ENCODE results near the gene FGF2. TPM values are rescaled to one million over a fixed set of nuclear protein-coding genes. Genes with fewer than 3 reads are reported as not detected.
A peak's percentile ranks its signal among the peaks of the same experiment; 100 is the strongest.

The FGF2 gene
- polyA plus RNA-seq, 1 of the 3 experiments (the other 2 are of a cell fraction), result 11.1 TPM

GRCh38 chr4:122920473-122920872 lies 93.8 kb downstream of the FGF2 start:
- Histone ChIP-seq H3F3A (replicated peaks; ENCODE audit: insufficient read depth) (peaks cover 22% of the 10 kb centered on the region), H3K4me2 (no peak overlapping the region), H4K20me1 (ENCODE audit: insufficient read depth) (no peaks in the 10 kb centered on the region), H3K9me3 (no peaks in the 10 kb centered on the region), H3K9me2 (no peaks in the 10 kb centered on the region), H3K4me1 (ENCODE audit: control insufficient read depth in 1 of 2, insufficient read depth in 2 of 2, low read depth in 1 of 2, low read length in 1 of 2) (peaks cover 7% of the 10 kb centered on the region in 2 experiments; a peak in 3 of 4 replicates), H2AFZ (ENCODE audit: low read depth) (no peak overlapping the region), H3K4me3 (ENCODE audit: low read depth in 2 of 2, low read length in 1 of 2) (no peak overlapping the region), H3K27ac (ENCODE audit: low read depth in 2 of 2, low read length in 1 of 2) (no peak overlapping the region), H3K27me3 (ENCODE audit: insufficient read depth) (no peaks in the 10 kb centered on the region), H3K9ac (no peak overlapping the region), H3K79me2 (ENCODE audit: insufficient read depth) (peaks cover 50% of the 10 kb centered on the region), H3K36me3 (replicated peaks in 1 of 2; ENCODE audit: control insufficient read depth in 1 of 2, insufficient read depth in 2 of 2, low read length in 1 of 2) (peaks cover 7% of the 10 kb centered on the region in 2 experiments)
- no peak for DNase-seq
- TF ChIP-seq YY1 (IDR thresholded peaks at IDR 0.05; ENCODE audit: low read depth) (no peak), FOXJ3 (CRISPR knock-in tag; IDR thresholded peaks at IDR 0.05) (no peak), POLR2AphosphoS5 (IDR thresholded peaks at IDR 0.05; ENCODE audit: low read depth, low read length) (no peak), IRF3 (IDR thresholded peaks at IDR 0.05; ENCODE audit: low read depth, low read length) (no peak)
- 83% methylated on average over 5 of the region's 5 CpGs for WGBS (ENCODE audit: low lambda C conversion rate)
- POLR2A ChIA-PET, result no interaction called here
- CTCF ChIA-PET, result interaction anchor here (1.7 to 4.2 kb wide), 2 partner anchors 10 to 162 kb away, joined by 12 to 14 read pairs; no protein-coding TSS in a partner anchor

GRCh38 chr4:122921300-122921699 lies 94.7 kb downstream of the FGF2 start:
- no peaks in the 10 kb centered on the region for H4K20me1 ChIP-seq (ENCODE audit: insufficient read depth)
- ChIA-PET CTCF (interaction anchor here (4.2 to 4.6 kb wide), 2 partner anchors 10 to 163 kb away, joined by 14 to 43 read pairs; no protein-coding TSS in a partner anchor), POLR2A (no interaction called here)
- no peaks in the 10 kb centered on the region for H3K9me3 ChIP-seq
- H3K4me3 ChIP-seq (ENCODE audit: low read depth in 2 of 2, low read length in 1 of 2), result peak overlapping the region; percentile 77 to 96
- no peaks in the 10 kb centered on the region for H3K9me2 ChIP-seq
- peaks cover 7% of the 10 kb centered on the region in 2 experiments; a peak in 3 of 4 replicates for H3K4me1 ChIP-seq (ENCODE audit: control insufficient read depth in 1 of 2, insufficient read depth in 2 of 2, low read depth in 1 of 2, low read length in 1 of 2)
- peak overlapping the region; percentile 94 for H2AFZ ChIP-seq (ENCODE audit: low read depth)
- H3K79me2 ChIP-seq (ENCODE audit: insufficient read depth), result peaks cover 59% of the 10 kb centered on the region
- no peak for DNase-seq
- no peaks in the 10 kb centered on the region for H3K27me3 ChIP-seq (ENCODE audit: insufficient read depth)
- peak overlapping the region; percentile 81 for H3K4me2 ChIP-seq
- WGBS (ENCODE audit: low lambda C conversion rate), result 90% methylated on average over 5 of the region's 5 CpGs
- H3K36me3 ChIP-seq (replicated peaks in 1 of 2; ENCODE audit: control insufficient read depth in 1 of 2, insufficient read depth in 2 of 2, low read length in 1 of 2), result peaks cover 2% of the 10 kb centered on the region in 2 experiments
- peak overlapping the region; percentile 67 to 95 for H3K27ac ChIP-seq (ENCODE audit: low read depth in 2 of 2, low read length in 1 of 2)
- TF ChIP-seq USF2 (IDR thresholded peaks at IDR 0.05; ENCODE audit: borderline replicate concordance, low read depth, low read length), result no peak
- no peak for TF ChIP-seq RFX5 (IDR thresholded peaks at IDR 0.05; ENCODE audit: low read length)
- no peak for TF ChIP-seq REST (IDR thresholded peaks at IDR 0.05; ENCODE audit: low read depth, low read length)
- TF ChIP-seq USF1 (IDR thresholded peaks at IDR 0.05; ENCODE audit: borderline replicate concordance, low read depth), result no peak
- no peak for TF ChIP-seq NFIC (IDR thresholded peaks at IDR 0.05; ENCODE audit: borderline replicate concordance)
- no peak for TF ChIP-seq YY1 (IDR thresholded peaks at IDR 0.05; ENCODE audit: low read depth)
- TF ChIP-seq MAX (IDR thresholded peaks at IDR 0.05; ENCODE audit: low read depth), result no peak
- TF ChIP-seq GATA2 (CRISPR knock-in tag; IDR thresholded peaks at IDR 0.05), result no peak
- no peak for TF ChIP-seq POLR2AphosphoS5 (IDR thresholded peaks at IDR 0.05; ENCODE audit: low read depth, low read length)
- no peak for TF ChIP-seq FOSL2 (IDR thresholded peaks at IDR 0.05; ENCODE audit: borderline replicate concordance, low read depth)
- no peak for TF ChIP-seq GABPA (IDR thresholded peaks at IDR 0.05; ENCODE audit: low read depth)
- no peak for TF ChIP-seq IRF3 (IDR thresholded peaks at IDR 0.05; ENCODE audit: low read depth, low read length)
- TF ChIP-seq TCF12 (IDR thresholded peaks at IDR 0.05), result no peak
- no peak for TF ChIP-seq RAD21 (IDR thresholded peaks at IDR 0.05; ENCODE audit: low read length)
- peak overlapping the region; percentile 75 for H3K9ac ChIP-seq
- H3F3A ChIP-seq (replicated peaks; ENCODE audit: insufficient read depth), result peaks cover 22% of the 10 kb centered on the region

All from SK-N-SH (cell line).